ENCODE results near the gene POLG2.
"Not testable (repeated sequence)": the region's sequence is repeated elsewhere in the genome, so short reads cannot be mapped to it uniquely, and the experiment has no call there.

The POLG2 gene

DNA sequence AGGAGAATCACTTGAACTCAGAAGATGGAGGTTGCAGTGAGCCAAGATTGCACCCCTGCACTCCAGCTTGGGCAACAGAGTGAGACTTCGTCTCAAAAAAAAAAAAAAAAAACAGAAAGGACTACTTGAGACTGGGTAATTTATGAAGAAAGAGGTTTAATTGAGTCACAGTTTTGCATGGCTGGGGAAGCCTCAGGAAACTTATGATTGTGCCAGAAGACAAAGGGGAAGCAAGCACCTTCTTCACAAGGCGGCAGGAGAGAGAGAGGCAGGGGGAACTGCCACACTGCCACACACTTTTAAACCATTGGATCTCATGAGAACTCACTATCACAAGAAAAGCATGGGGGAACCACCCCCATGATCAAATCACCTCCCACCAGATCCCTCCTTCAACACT lies 56.9 kb downstream of the POLG2 start:
- DNase-seq (ENCODE audit: low read depth) = no peak

- DNase-seq (ENCODE audit: low read depth) = not testable (repeated sequence)
Observed at GRCh38 chr17:64439521-64439920, 57.3 kb downstream of the POLG2 start.

GRCh38 chr17:64437944-64438525 lies 58.8 kb downstream of the POLG2 start:
- no peak for DNase-seq (ENCODE audit: low read depth)

GRCh38 chr17:64431534-64431933 lies 65.3 kb downstream of the POLG2 start:
- no peak for DNase-seq (ENCODE audit: low read depth)

DNA sequence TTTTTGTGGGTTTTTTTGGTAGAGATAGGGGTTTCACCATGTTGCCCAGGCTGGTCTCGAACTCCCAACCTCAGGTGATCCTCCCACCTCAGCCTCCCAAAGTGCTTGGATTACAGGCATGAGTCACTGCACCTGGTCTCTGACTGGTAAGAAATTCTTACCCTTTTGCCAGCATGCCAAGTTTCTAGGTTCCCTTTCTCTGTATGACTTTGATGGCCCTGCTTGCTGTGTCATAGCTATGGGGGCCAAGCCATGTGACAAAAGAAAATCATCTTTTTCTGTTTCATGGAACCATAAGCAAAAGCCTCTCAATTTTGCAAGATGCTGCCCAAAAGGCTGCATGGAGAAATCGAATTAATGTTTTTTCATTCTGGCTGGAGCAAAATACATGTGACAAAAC lies 66.8 kb downstream of the POLG2 start:
- not testable (repeated sequence) for DNase-seq (ENCODE audit: low read depth)

GRCh38 chr17:64428406-64428805 lies 68.4 kb downstream of the POLG2 start:
- DNase-seq (ENCODE audit: low read depth) = no peak
